ENCODE results near the gene POLG2.

DNA sequence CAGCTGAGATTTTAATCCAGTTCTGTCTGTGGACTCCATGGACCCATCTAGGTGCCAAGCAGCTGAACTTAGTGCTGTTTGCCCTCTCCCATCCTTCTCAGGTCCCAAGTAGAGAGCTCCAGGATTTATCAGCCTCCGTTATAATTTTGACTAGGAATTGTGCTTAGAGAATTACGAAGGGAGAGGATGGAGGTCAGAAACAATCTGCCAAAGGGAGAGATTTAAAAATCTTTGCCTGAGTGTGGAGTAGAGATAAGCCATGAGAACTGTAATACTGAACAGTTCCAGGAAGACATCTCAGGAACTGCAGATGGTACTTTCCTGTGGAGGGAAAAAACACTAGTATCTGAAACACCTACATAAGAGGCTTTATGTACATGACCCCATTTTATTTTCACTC lies 36.9 kb upstream of the POLG2 start:
- TF ChIP-seq, protein P1, sequence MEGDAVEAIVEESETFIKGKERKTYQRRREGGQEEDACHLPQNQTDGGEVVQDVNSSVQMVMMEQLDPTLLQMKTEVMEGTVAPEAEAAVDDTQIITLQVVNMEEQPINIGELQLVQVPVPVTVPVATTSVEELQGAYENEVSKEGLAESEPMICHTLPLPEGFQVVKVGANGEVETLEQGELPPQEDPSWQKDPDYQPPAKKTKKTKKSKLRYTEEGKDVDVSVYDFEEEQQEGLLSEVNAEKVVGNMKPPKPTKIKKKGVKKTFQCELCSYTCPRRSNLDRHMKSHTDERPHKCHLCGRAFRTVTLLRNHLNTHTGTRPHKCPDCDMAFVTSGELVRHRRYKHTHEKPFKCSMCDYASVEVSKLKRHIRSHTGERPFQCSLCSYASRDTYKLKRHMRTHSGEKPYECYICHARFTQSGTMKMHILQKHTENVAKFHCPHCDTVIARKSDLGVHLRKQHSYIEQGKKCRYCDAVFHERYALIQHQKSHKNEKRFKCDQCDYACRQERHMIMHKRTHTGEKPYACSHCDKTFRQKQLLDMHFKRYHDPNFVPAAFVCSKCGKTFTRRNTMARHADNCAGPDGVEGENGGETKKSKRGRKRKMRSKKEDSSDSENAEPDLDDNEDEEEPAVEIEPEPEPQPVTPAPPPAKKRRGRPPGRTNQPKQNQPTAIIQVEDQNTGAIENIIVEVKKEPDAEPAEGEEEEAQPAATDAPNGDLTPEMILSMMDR (optimal IDR thresholded peaks at IDR 0.05 in 1 of 3, IDR thresholded peaks at IDR 0.05 in 1 of 3, conservative IDR thresholded peaks at IDR 0.05 in 1 of 3; ENCODE audit: extremely low read depth in 1 of 3, insufficient read depth in 2 of 3, low read length in 3 of 3), result no peak
- no peak for TF ChIP-seq EZH2 (IDR thresholded peaks at IDR 0.05; ENCODE audit: low read length)

Measured in keratinocyte (primary cell).